ENCODE results near the gene PRDM4.

GRCh38 chr12:107780298-107780697 is 19.4 kb upstream of the PRDM4 start:
- TF ChIP-seq CTCF (IDR thresholded peaks at IDR 0.05; ENCODE audit: poor library complexity) (no peak), EZH2 (IDR thresholded peaks at IDR 0.05; ENCODE audit: borderline replicate concordance) (no peak)

Data from hepatocyte (in vitro differentiated cells).